ENCODE results near the gene LRIG1.
"Not testable (repeated sequence)": the region's sequence is repeated elsewhere in the genome, so short reads cannot be mapped to it uniquely, and the experiment has no call there.

Gene LRIG1

GRCh38 chr3:66441129-66441528 is 59.7 kb downstream of the LRIG1 start:
- no peak for DNase-seq

- no peak for DNase-seq
Measured at GRCh38 chr3:66439666-66440344, 61.0 kb downstream of the LRIG1 start.

- DNase-seq: no peak
Measured at GRCh38 chr3:66438046-66438445, 62.8 kb downstream of the LRIG1 start.

- no peak for DNase-seq
Measured at GRCh38 chr3:66437341-66437929, 63.4 kb downstream of the LRIG1 start.

GRCh38 chr3:66435989-66436388 is 64.8 kb downstream of the LRIG1 start:
- DNase-seq: no peak

GRCh38 chr3:66434726-66435125 is 66.1 kb downstream of the LRIG1 start:
- DNase-seq: no peak

- no peak for DNase-seq
Measured at GRCh38 chr3:66433522-66433782, 67.4 kb downstream of the LRIG1 start.

GRCh38 chr3:66432767-66433521 is 67.9 kb downstream of the LRIG1 start:
- DNase-seq: no peak

- no peak for DNase-seq
Measured at GRCh38 chr3:66432041-66432766, 68.6 kb downstream of the LRIG1 start.

- DNase-seq: no peak
Measured at GRCh38 chr3:66431494-66431893, 69.3 kb downstream of the LRIG1 start.

- DNase-seq: no peak
Measured at GRCh38 chr3:66430876-66431275, 69.9 kb downstream of the LRIG1 start.

- DNase-seq: no peak
Measured at GRCh38 chr3:66428733-66429132, 72.1 kb downstream of the LRIG1 start.

GRCh38 chr3:66427951-66428474 is 72.8 kb downstream of the LRIG1 start:
- DNase-seq: no peak

GRCh38 chr3:66427352-66427751 is 73.5 kb downstream of the LRIG1 start:
- DNase-seq: no peak

- no peak for DNase-seq
Measured at GRCh38 chr3:66426135-66426534, 74.7 kb downstream of the LRIG1 start.

GRCh38 chr3:66425576-66426114 is 75.2 kb downstream of the LRIG1 start:
- DNase-seq: no peak

GRCh38 chr3:66425032-66425431 is 75.8 kb downstream of the LRIG1 start:
- no peak for DNase-seq

- DNase-seq: no peak
Measured at GRCh38 chr3:66423791-66424190, 77.0 kb downstream of the LRIG1 start.

GRCh38 chr3:66421893-66422292 is 78.9 kb downstream of the LRIG1 start:
- not testable (repeated sequence) for DNase-seq

- DNase-seq: not testable (repeated sequence)
Measured at GRCh38 chr3:66421144-66421543, 79.7 kb downstream of the LRIG1 start.

- no peak for DNase-seq
Measured at GRCh38 chr3:66419036-66419435, 81.8 kb downstream of the LRIG1 start.

GRCh38 chr3:66418475-66418931 is 82.3 kb downstream of the LRIG1 start:
- DNase-seq: no peak

Data from effector CD4-positive, alpha-beta T cell (primary cell).